CD4-positive, alpha-beta T cell (primary cell): Measurements from ENCODE around the gene COL25A1. TPM values are rescaled to one million over a fixed set of nuclear protein-coding genes. Genes with fewer than 3 reads are reported as not detected.

ENCODE experiments used
- ATAC-seq: fragments of 200-7000 bp; cut with Tn5 transposase; one replicate; pipeline ENCODE4 v1.10.0; 2022; ENCODE audit warnings: mild to moderate bottlenecking; ENCODE audit not compliant: poor library complexity
- CTCF ChIA-PET: fragments of 350-600 bp; sonication (Branson Sonifier 250); formaldehyde crosslinking; loops from one replicate; lab custom pipeline; 2021; ENCODE audit warnings: antibody characterized with exemption, inconsistent platforms; lab: Charles Lee
- POLR2A ChIA-PET: fragments of 350-600 bp; sonication (Branson Sonifier 250); formaldehyde crosslinking; loops from one replicate; lab custom pipeline; 2021; ENCODE audit warnings: antibody characterized with exemption, inconsistent platforms; lab: Charles Lee
- DNase-seq, 14 experiments: peaks; one replicate each; pipeline ENCODE4 v3.0.0-alpha.2; 2013 to 2020; ENCODE audit warnings: mixed read lengths in 2 of 14
- H3K27ac ChIP-seq, 2 donors: one replicate each; pipeline versions ENCODE4 v1.5.1 to v1.7.0; 2013; ENCODE audit warnings: low read length in 2 of 2, low read depth in 1 of 2, mild to moderate bottlenecking in 1 of 2
- H3K27me3 ChIP-seq, 2 experiments: 1 replicate in 1 of 2; 2 replicates in 1 of 2; pipeline versions ENCODE4 v1.6.1 to v1.7.0; 2013; ENCODE audit warnings: low read length in 2 of 2, control low read depth in 1 of 2, mild to moderate bottlenecking in 1 of 2, moderate library complexity in 1 of 2; ENCODE audit not compliant: insufficient read depth in 2 of 2, control insufficient read depth in 1 of 2
- H3K36me3 ChIP-seq: one replicate; pipeline ENCODE4 v1.6.1; 2013; ENCODE audit warnings: low read length, control low read depth; ENCODE audit not compliant: insufficient read depth
- H3K4me1 ChIP-seq: one replicate; pipeline ENCODE4 v1.6.1; 2013; ENCODE audit warnings: low read length, control low read depth; ENCODE audit not compliant: insufficient read depth
- H3K4me3 ChIP-seq: one replicate; pipeline ENCODE4 v1.5.1; 2013; ENCODE audit warnings: mild to moderate bottlenecking, low read length, moderate library complexity
- H3K9me3 ChIP-seq, 2 experiments: 1 replicate in 1 of 2; 2 replicates in 1 of 2; pipeline versions ENCODE4 v1.6.1 to v1.7.0; 2013; ENCODE audit warnings: low read length in 2 of 2, mild to moderate bottlenecking in 2 of 2, control low read depth in 1 of 2, moderate library complexity in 1 of 2; ENCODE audit not compliant: control insufficient read depth in 1 of 2, insufficient read depth in 1 of 2
- H3K27ac Mint-ChIP-seq: one replicate; pipeline ENCODE4 v1.8.0; 2020; ENCODE audit warnings: mixed read lengths
- H3K27me3 Mint-ChIP-seq: one replicate; pipeline ENCODE4 v1.8.0; 2021; ENCODE audit warnings: mixed read lengths
- H3K36me3 Mint-ChIP-seq: one replicate; pipeline ENCODE4 v1.8.0; 2021; ENCODE audit warnings: low read depth, mixed read lengths
- H3K4me1 Mint-ChIP-seq: one replicate; pipeline ENCODE4 v1.8.0; 2021; ENCODE audit warnings: low read depth, mixed read lengths
- H3K4me3 Mint-ChIP-seq: one replicate; pipeline ENCODE4 v1.8.0; 2020; ENCODE audit warnings: mild to moderate bottlenecking, mixed read lengths
- H3K9me3 Mint-ChIP-seq: one replicate; pipeline ENCODE4 v1.8.0; 2020; ENCODE audit warnings: mixed read lengths
- intact Hi-C, 2 experiments: fragments of 100-400 bp; cut with DNase I in 1 of 2; cut with micrococcal nuclease in 1 of 2; formaldehyde crosslinking; loops; one replicate each; pipeline versions ENCODE4 v1.15.1 to v1.9.0; 2023 to 2025; cut with DNase I, micrococcal nuclease
- total RNA-seq, 174 experiments: library from RNA in 2 of 174; stranded (reverse) in 2 of 174; gene quantifications; one replicate each; pipeline ENCODE4 v1.2.3 and lab custom pipeline; 2021 to 2026
- TF ChIP-seq, protein P1 (sequence below): fragments of 200-600 bp; IDR thresholded peaks from one replicate; pipeline ENCODE4 v1.8.0; 2022; ENCODE audit warnings: antibody characterized with exemption, mild to moderate bottlenecking

The COL25A1 gene
- total RNA-seq, 2 experiments from 2014 or later, result 0.42 TPM; not detected in 1

GRCh38 chr4:108881190-108881589 is 421.3 kb downstream of the COL25A1 start:
- intact Hi-C loops, result no loop called here
- ChIA-PET CTCF (no interaction called here), POLR2A (interaction anchor here (0.6 kb wide), 1 partner anchor 821 kb away, joined by 3 read pairs; no protein-coding TSS in a partner anchor)
- H3K4me3 Mint-ChIP-seq, result no peak overlapping the region
- no peak overlapping the region for H3K27ac Mint-ChIP-seq
- Histone ChIP-seq H3K36me3 (no peaks in the 10 kb centered on the region), H3K9me3 (no peaks in the 10 kb centered on the region), H3K4me1 (no peaks in the 10 kb centered on the region), H3K27me3 (no peaks in the 10 kb centered on the region), H3K4me3 (no peak overlapping the region), H3K27ac (no peak overlapping the region)
- TF ChIP-seq, protein P1, sequence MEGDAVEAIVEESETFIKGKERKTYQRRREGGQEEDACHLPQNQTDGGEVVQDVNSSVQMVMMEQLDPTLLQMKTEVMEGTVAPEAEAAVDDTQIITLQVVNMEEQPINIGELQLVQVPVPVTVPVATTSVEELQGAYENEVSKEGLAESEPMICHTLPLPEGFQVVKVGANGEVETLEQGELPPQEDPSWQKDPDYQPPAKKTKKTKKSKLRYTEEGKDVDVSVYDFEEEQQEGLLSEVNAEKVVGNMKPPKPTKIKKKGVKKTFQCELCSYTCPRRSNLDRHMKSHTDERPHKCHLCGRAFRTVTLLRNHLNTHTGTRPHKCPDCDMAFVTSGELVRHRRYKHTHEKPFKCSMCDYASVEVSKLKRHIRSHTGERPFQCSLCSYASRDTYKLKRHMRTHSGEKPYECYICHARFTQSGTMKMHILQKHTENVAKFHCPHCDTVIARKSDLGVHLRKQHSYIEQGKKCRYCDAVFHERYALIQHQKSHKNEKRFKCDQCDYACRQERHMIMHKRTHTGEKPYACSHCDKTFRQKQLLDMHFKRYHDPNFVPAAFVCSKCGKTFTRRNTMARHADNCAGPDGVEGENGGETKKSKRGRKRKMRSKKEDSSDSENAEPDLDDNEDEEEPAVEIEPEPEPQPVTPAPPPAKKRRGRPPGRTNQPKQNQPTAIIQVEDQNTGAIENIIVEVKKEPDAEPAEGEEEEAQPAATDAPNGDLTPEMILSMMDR, result no peak
- no peaks in the 10 kb centered on the region for H3K27me3 Mint-ChIP-seq
- no peaks in the 10 kb centered on the region for H3K9me3 Mint-ChIP-seq
- H3K36me3 Mint-ChIP-seq, result no peaks in the 10 kb centered on the region
- no peak for ATAC-seq
- no peak for DNase-seq
- H3K4me1 Mint-ChIP-seq, result peaks cover 10% of the 10 kb centered on the region

GRCh38 chr4:108878806-108879205 is 423.7 kb downstream of the COL25A1 start:
- intact Hi-C loops, result no loop called here

GRCh38 chr4:108877821-108878220 is 424.6 kb downstream of the COL25A1 start:
- intact Hi-C loops, result no loop called here
- H3K4me1 ChIP-seq, result no peaks in the 10 kb centered on the region
- Mint-ChIP-seq H3K36me3 (no peaks in the 10 kb centered on the region), H3K4me3 (no peak overlapping the region), H3K4me1 (peaks cover 10% of the 10 kb centered on the region), H3K27ac (no peak overlapping the region), H3K9me3 (no peaks in the 10 kb centered on the region), H3K27me3 (no peaks in the 10 kb centered on the region)
- TF ChIP-seq, protein P1, result no peak
- no peak overlapping the region for H3K27ac ChIP-seq
- DNase-seq (no peak), ATAC-seq (no peak)
- ChIA-PET CTCF (no interaction called here), POLR2A (no interaction called here)
- no peaks in the 10 kb centered on the region for H3K9me3 ChIP-seq
- H3K27me3 ChIP-seq, result no peaks in the 10 kb centered on the region
- H3K36me3 ChIP-seq, result no peaks in the 10 kb centered on the region
- no peak overlapping the region for H3K4me3 ChIP-seq

More at GRCh38 chr4:108878806-108879205, 423.7 kb downstream of the COL25A1 start:
- Mint-ChIP-seq H3K4me3 (no peak overlapping the region), H3K27ac (no peak overlapping the region), H3K36me3 (no peaks in the 10 kb centered on the region), H3K9me3 (no peaks in the 10 kb centered on the region), H3K4me1 (peaks cover 10% of the 10 kb centered on the region), H3K27me3 (no peaks in the 10 kb centered on the region)
- H3K36me3 ChIP-seq, result no peaks in the 10 kb centered on the region
- TF ChIP-seq, protein P1, result no peak
- H3K27me3 ChIP-seq, result no peaks in the 10 kb centered on the region
- no peaks in the 10 kb centered on the region for H3K9me3 ChIP-seq
- H3K27ac ChIP-seq, result no peak overlapping the region
- H3K4me3 ChIP-seq, result no peak overlapping the region
- ChIA-PET POLR2A (no interaction called here), CTCF (no interaction called here)
- DNase-seq (no peak), ATAC-seq (no peak)
- no peaks in the 10 kb centered on the region for H3K4me1 ChIP-seq
